GM12865 (cell line): ENCODE results near the gene P2RY8.

Experiments
- DNase-seq: peaks from one replicate; pipeline ENCODE4 v3.0.0; 2010; ENCODE audit warnings: low read depth
- H3K4me3 ChIP-seq: 2 replicates; pipeline ENCODE4 v1.5.1; 2011; ENCODE audit warnings: mild to moderate bottlenecking, low read depth, low read length, control low read depth
- TF ChIP-seq, protein P1 (sequence below): IDR thresholded peaks from 2 replicates; pipeline ENCODE4 v1.5.1; 2011; ENCODE audit warnings: low read length, control low read depth, low read depth, inconsistent platforms; ENCODE audit not compliant: insufficient read depth; ENCODE audit errors: missing control alignments

P2RY8 gene, protein sequence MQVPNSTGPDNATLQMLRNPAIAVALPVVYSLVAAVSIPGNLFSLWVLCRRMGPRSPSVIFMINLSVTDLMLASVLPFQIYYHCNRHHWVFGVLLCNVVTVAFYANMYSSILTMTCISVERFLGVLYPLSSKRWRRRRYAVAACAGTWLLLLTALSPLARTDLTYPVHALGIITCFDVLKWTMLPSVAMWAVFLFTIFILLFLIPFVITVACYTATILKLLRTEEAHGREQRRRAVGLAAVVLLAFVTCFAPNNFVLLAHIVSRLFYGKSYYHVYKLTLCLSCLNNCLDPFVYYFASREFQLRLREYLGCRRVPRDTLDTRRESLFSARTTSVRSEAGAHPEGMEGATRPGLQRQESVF

DNA sequence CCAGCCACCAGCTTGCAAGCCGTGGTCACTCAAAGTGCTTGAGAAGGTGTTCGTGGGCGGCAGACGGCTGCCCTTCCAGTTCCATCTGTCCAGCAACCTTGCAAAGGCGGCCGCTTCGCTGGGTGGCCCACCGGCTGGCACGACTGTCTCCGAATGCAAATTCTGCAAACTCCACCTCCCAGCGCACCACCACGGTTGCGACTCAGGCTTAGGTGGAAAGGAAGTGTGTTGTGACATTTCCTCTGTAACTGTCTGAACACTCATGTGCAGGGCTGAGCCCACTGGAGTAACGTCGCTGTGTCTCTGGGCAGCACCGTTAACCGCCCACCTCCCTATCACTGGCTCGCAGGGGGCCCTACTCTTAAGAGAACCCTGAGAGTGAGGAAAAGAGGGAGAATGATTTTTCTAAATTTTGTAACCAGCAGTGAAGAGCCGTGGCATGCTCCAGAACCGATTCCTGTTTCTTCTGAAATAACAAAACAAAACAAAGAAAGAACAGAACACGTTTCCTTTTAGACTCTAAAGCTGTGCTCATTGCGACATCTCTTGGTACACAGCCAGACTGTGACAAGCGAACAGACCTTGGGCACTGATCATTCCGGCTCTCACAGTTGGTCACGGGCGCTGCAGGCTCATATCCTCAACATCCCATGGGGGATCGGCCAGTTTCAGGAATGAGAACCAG, at the start of gene P2RY8:
P2RY8 (minus strand) TSS at position 155 of the 685 bp plus-strand sequence. CDS start 70,627 bp downstream, outside the sequence.
- TF ChIP-seq, protein P1, sequence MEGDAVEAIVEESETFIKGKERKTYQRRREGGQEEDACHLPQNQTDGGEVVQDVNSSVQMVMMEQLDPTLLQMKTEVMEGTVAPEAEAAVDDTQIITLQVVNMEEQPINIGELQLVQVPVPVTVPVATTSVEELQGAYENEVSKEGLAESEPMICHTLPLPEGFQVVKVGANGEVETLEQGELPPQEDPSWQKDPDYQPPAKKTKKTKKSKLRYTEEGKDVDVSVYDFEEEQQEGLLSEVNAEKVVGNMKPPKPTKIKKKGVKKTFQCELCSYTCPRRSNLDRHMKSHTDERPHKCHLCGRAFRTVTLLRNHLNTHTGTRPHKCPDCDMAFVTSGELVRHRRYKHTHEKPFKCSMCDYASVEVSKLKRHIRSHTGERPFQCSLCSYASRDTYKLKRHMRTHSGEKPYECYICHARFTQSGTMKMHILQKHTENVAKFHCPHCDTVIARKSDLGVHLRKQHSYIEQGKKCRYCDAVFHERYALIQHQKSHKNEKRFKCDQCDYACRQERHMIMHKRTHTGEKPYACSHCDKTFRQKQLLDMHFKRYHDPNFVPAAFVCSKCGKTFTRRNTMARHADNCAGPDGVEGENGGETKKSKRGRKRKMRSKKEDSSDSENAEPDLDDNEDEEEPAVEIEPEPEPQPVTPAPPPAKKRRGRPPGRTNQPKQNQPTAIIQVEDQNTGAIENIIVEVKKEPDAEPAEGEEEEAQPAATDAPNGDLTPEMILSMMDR: no peak
- peak within 1 kb of the TSS; percentile 93 for H3K4me3 ChIP-seq
- DNase-seq: peak; percentile 89

DNA sequence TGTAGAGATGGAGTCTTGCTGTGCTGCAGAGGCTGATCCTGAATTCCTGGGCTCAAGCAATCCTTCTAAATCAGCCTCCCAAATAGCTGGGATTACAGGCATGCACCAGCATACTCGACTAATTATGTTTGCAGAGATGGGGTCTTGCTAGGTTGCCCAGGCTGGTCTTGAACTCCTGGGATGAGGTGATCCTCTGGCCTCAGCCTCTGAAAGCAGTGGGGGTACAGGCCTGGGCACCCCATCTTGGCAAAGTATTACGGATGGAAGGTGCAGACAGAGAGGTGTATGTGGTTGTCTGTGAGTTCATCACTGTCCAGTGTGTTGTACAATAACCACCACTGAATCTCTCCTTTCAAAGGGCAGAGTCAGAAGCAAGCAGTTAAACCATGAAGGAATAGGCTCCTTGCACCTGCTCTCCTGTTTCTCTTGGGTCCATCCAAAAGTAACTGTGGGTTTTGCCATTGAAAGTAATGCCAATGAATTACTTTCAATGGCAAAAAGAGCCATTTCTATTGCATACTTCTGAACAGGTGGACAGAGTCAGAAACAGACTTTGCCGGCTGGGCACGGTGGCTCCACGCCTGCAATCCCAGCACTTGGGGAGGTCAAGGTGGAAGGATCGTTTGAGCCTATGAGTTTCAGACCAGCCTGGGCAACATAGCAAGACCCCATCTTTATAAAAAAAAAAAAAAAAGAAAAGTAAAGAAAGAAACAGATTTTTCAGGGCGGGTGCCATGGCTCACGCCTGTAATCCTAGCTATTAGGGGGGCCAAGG, 47.4 kb upstream of the P2RY8 start:
- TF ChIP-seq, protein P1: no peak
- H3K4me3 ChIP-seq: no peak overlapping the region
- no peak for DNase-seq

DNA sequence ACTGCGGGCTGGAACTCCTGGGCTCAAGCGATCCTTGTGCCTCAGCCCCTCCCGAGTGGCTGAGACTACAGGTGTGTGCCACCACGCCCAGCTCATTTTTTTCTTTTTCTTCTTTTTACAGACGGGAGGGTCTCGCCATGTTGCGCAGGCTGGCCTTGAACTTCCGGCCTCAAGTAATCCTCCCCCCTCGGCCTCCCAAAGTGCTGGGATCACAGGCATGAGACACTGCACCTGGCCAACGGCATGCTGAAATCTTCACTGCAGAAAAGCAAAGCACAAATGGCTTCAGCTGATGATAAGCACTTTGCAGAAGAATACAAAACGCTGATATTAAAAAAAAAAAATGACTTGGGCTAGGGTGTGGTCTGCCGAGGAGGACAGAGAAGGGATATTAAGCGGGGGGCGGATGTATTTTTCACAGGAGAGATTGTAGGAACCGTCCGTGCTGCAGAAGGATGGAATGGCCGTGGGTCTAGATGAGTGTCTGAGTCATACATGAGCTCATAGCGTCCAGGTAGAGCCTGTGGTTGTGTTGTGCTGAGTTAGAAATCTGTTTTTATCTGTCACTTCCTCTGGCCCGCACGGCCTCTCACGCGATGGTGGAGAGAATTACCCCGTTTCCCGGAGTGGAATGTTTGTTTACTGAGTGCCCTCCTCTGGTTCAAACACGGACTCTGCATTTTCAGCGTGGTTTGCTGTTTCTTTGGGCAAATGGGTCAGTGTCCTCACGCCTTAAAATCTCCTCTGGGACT, 45.9 kb upstream of the P2RY8 start:
- H3K4me3 ChIP-seq: no peak overlapping the region
- TF ChIP-seq, protein P1: no peak
- peak; percentile 83 for DNase-seq

DNA sequence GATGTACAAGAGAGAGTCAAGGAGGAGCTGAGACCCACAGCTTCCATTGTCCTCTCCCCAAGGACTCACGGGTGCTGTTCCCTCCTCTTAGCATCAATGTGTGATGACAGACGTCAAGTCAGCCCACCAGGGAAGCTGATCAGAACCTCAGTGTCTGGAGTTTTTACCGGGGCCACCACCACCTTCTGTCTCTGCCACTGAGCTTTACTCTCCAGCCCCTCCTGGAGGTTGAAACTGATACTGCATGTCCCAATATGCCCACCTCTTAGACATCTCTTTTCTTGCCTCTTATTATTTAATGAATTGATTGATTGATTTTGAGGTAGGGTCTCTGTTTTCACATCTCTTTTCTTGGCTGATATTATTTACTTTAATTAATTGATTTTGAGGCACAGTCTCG, 44.1 kb upstream of the P2RY8 start:
- no peak overlapping the region for H3K4me3 ChIP-seq
- peak; percentile 68 for DNase-seq
- TF ChIP-seq, protein P1: peak; percentile 55

DNA sequence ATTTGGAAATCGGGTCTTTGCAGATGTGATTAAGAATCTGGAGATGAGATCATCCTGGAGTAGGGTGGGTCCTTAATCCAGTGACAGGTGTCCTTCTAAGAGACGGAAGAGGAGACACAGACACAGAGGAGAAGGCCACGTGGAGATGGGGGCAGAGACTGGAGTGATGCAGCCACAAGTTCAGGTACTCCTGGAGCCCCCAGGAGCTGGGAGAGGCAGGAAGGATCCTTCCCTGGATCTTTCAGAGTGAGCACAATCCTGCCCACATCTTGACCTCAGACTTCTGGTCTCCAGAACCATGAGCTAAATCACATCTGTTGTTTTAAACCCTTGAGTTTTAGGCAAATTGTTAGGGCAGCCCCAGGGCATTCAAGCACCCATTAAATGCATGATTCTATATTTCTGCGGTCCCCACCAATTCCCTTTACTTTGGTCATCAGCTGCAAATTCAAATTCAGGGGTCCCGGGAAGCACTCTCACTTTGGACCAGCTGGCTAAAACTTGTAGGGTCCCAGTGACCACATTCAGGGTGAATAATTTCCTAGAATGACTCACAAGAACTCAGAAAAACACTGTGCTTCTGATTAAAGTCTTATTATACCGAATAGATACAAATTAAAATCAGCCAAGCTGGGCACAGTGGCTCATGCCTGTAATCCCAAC, 41.7 kb upstream of the P2RY8 start:
- TF ChIP-seq, protein P1: no peak
- H3K4me3 ChIP-seq: no peak overlapping the region
- peak; percentile 29 for DNase-seq

DNA sequence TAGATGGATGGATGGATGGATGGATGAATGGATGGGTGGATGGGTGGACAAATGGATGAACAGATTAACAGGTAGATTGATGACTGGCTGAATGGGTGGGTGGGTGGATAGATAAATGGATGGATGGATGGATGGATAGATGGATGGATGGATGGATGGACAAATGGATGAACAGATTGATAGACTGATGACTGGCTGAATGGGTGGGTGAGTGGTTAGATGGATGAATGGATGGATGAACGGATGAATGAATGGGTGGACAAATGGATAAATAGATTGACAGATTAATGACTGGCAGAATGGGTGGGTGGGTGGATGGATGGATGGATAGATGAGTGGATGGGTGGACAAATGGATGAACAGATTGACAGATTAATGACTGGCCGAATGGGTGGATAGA, 40.9 kb upstream of the P2RY8 start:
- TF ChIP-seq, protein P1: no peak
- no peak for DNase-seq
- no peak overlapping the region for H3K4me3 ChIP-seq
